Choroid plexus epithelial cell (primary cell): ENCODE data around the gene SUGP2.
"Not testable (repeated sequence)": the region's sequence is repeated elsewhere in the genome, so short reads cannot be mapped to it uniquely, and the experiment has no call there.

Source experiments
- DNase-seq: peaks from one replicate; pipeline ENCODE4 v3.0.0-alpha.2; 2010; ENCODE audit warnings: low read depth
- H3K4me3 ChIP-seq: 2 replicates; pipeline ENCODE4 v1.5.1; 2011; ENCODE audit warnings: low read depth, mild to moderate bottlenecking, control low read depth, low read length, moderate library complexity
- CTCF ChIP-seq: conservative IDR thresholded peaks from 2 replicates; pipeline ENCODE4 v1.5.1; 2011; ENCODE audit warnings: low read depth, mild to moderate bottlenecking, control low read depth, inconsistent platforms, low read length, moderate library complexity

SUGP2 gene

GRCh38 chr19:19031891-19032290 is 1.4 kb downstream of the SUGP2 start:
- peak overlapping the region; percentile 97 for H3K4me3 ChIP-seq
- TF ChIP-seq CTCF: no peak
- peak; percentile 5 for DNase-seq

- TF ChIP-seq CTCF: no peak
- H3K4me3 ChIP-seq: no peak overlapping the region
- no peak for DNase-seq
Measured at GRCh38 chr19:19028526-19028925, 4.8 kb downstream of the SUGP2 start.

- no peak for DNase-seq
- H3K4me3 ChIP-seq: no peak overlapping the region
- TF ChIP-seq CTCF: no peak
Measured at GRCh38 chr19:19027228-19027627, 6.1 kb downstream of the SUGP2 start.

GRCh38 chr19:19026299-19026971 is 6.9 kb downstream of the SUGP2 start:
- no peak overlapping the region for H3K4me3 ChIP-seq
- peak; percentile 40 for DNase-seq
- TF ChIP-seq CTCF: peak; percentile 42

GRCh38 chr19:19025861-19026260 is 7.5 kb downstream of the SUGP2 start:
- no peak for TF ChIP-seq CTCF
- no peak for DNase-seq
- H3K4me3 ChIP-seq: no peak overlapping the region

- not testable (repeated sequence) for H3K4me3 ChIP-seq, DNase-seq
Measured at GRCh38 chr19:19023376-19023775, 9.9 kb downstream of the SUGP2 start.

GRCh38 chr19:19022380-19022961 is 10.8 kb downstream of the SUGP2 start:
- DNase-seq: peak; percentile 19
- no peak for TF ChIP-seq CTCF
- no peak overlapping the region for H3K4me3 ChIP-seq
